IMR-90 (cell line): ENCODE data around the gene KDM1B. TPM values are rescaled to one million over a fixed set of nuclear protein-coding genes. Genes with fewer than 3 reads are reported as not detected.

ENCODE experiments used
- polyA plus RNA-seq, 3 experiments: library from polyadenylated mRNA; depleted of rRNA; stranded (reverse); fragments of >200 nt; gene quantifications; 2 replicates each; pipeline ENCODE4 v1.2.3, GENCODE V29; 2012; ENCODE audit warnings: low replicate concordance in 1 of 3
- total RNA-seq: library from RNA; depleted of rRNA; stranded (reverse); fragments of >200 nt; gene quantifications from 2 replicates; pipeline ENCODE4 v1.2.3, GENCODE V29; 2012
- TF ChIP-seq, protein P1 (sequence below): fragments of 150-350 bp; IDR thresholded peaks from 2 replicates; pipeline ENCODE4 v1.6.1; 2016; ENCODE audit warnings: low read depth, mild to moderate bottlenecking, low read length, moderate library complexity, borderline replicate concordance

The KDM1B gene
- total and polyA plus RNA-seq, 2 of the 4 experiments (the other 2 are of a cell fraction): 13.2 to 16.7 TPM

DNA sequence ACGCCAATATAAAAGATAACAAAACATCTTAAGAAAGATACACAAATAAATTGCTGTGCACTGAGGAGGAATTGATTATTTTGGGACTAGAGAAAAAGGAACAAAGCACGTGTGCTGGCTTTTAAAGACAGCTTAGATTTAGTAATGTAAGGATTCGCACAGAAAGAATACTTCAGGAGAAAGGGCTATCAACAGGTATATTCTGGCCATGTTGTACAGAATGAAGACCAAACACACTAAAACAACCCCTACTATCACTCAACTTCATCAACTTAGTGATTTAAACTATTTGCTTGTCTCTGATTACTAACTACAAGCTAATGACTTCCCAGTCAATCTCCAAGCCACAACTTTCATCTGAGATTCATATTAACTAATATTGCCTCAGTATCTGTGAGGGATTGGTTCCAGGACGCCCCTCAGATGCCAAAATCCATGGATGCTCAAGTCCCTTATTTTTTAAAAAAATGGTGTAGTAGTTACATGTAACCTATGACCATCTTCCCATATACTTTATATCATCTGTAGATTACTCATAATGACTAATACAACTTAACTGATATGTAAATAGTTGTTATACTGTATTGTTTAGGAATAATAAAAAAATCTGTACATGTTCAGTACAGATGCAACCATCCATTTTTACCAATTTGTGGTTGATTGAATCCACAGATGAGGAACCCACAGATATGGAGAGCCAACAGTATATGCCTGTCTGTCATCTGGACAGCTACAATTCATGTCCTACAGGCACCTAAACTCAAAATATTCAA, 104.6 kb downstream of the KDM1B start (continued):
- TF ChIP-seq, protein P1, sequence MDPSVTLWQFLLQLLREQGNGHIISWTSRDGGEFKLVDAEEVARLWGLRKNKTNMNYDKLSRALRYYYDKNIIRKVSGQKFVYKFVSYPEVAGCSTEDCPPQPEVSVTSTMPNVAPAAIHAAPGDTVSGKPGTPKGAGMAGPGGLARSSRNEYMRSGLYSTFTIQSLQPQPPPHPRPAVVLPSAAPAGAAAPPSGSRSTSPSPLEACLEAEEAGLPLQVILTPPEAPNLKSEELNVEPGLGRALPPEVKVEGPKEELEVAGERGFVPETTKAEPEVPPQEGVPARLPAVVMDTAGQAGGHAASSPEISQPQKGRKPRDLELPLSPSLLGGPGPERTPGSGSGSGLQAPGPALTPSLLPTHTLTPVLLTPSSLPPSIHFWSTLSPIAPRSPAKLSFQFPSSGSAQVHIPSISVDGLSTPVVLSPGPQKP: no peak
